PFSK-1 (cell line): ENCODE results near the gene DOCK10.

ENCODE experiments used
- FOXP2 ChIP-seq: optimal IDR thresholded peaks from 2 replicates; pipeline ENCODE3; 2011; ENCODE audit warnings: borderline replicate concordance, control low read depth, inconsistent platforms; ENCODE audit not compliant: insufficient read depth; ENCODE audit errors: extremely low read length, extremely low read depth
- POLR2AphosphoS5 ChIP-seq: IDR thresholded peaks from 2 replicates; pipeline ENCODE4 v1.6.1; 2012; ENCODE audit warnings: low read depth, mild to moderate bottlenecking, control low read depth, low read length, moderate library complexity
- REST ChIP-seq, 2 experiments: IDR thresholded peaks; 2 replicates each; pipeline versions ENCODE4 v1.6.1 to v1.8.0; 2011 to 2012; ENCODE audit warnings: low read depth in 2 of 2, low read length in 2 of 2, control low read depth in 1 of 2, inconsistent platforms in 1 of 2, mild to moderate bottlenecking in 1 of 2, moderate library complexity in 1 of 2; ENCODE audit not compliant: insufficient read depth in 1 of 2
- SIN3A ChIP-seq: IDR thresholded peaks from 2 replicates; pipeline ENCODE4 v1.6.1; 2012; ENCODE audit warnings: mild to moderate bottlenecking, low read length, moderate library complexity, borderline replicate concordance; ENCODE audit not compliant: insufficient read depth
- TAF1 ChIP-seq: IDR thresholded peaks from 2 replicates; pipeline ENCODE4 v1.6.1; 2012; ENCODE audit warnings: low read length, control low read depth, borderline replicate concordance; ENCODE audit not compliant: insufficient read depth

- TF ChIP-seq POLR2AphosphoS5 (no peak), FOXP2 (no peak), REST (IDR thresholded peaks at IDR 0.05; ENCODE audit: insufficient read depth in 1 of 2, low read depth in 2 of 2, low read length in 2 of 2) (no peak), SIN3A (no peak), TAF1 (no peak)
These were observed 210.1 kb downstream of the DOCK10 start for GRCh38 chr2:224832207-224832606.
